ENCODE results near the gene CDH13.

DNA sequence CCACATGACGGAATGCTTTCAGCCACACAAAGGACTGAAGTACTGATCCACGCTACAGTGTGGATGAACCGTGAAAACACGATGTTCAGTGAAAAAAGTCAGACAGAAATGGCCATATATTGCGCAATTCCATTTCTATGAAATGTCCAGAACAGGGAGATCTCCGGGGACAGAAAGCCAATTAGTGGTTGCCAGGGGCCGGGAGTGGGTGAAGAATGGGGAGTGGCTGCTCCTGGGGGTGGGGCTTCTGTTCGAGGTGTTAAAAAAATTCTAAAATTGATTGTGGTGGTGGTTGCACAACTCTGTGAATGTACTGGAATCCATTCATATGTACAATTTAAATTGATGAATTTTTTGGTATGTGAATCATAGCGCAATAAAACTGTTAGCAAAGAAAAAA is 1026.2 kb downstream of the CDH13 start:
- TF ChIP-seq CTCF (IDR thresholded peaks at IDR 0.05) (no peak), ZFX (IDR thresholded peaks at IDR 0.05; ENCODE audit: borderline replicate concordance) (no peak)
